ENCODE measurements around the gene CCDC85C. TPM values are rescaled to one million over a fixed set of nuclear protein-coding genes. Genes with fewer than 3 reads are reported as not detected.

Gene CCDC85C
- total RNA-seq, 2 donors from 2014 or later, result 35.1 to 47.2 TPM

GRCh38 chr14:99531251-99532096, 72.5 kb downstream of the CCDC85C start:
- Histone ChIP-seq H3K9me3 (no peaks in the 10 kb centered on the region), H3K27ac (no peak overlapping the region), H3K27me3 (replicated peaks; ENCODE audit: insufficient read depth) (no peaks in the 10 kb centered on the region), H3K36me3 (no peaks in the 10 kb centered on the region), H3K4me1 (replicated peaks) (no peaks in the 10 kb centered on the region), H3K4me3 (no peak overlapping the region)
- intact Hi-C loops (cut with DNase I), result no loop called here
- no peak for DNase-seq (ENCODE audit: low spot score)
- TF ChIP-seq, protein P1, sequence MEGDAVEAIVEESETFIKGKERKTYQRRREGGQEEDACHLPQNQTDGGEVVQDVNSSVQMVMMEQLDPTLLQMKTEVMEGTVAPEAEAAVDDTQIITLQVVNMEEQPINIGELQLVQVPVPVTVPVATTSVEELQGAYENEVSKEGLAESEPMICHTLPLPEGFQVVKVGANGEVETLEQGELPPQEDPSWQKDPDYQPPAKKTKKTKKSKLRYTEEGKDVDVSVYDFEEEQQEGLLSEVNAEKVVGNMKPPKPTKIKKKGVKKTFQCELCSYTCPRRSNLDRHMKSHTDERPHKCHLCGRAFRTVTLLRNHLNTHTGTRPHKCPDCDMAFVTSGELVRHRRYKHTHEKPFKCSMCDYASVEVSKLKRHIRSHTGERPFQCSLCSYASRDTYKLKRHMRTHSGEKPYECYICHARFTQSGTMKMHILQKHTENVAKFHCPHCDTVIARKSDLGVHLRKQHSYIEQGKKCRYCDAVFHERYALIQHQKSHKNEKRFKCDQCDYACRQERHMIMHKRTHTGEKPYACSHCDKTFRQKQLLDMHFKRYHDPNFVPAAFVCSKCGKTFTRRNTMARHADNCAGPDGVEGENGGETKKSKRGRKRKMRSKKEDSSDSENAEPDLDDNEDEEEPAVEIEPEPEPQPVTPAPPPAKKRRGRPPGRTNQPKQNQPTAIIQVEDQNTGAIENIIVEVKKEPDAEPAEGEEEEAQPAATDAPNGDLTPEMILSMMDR (IDR thresholded peaks at IDR 0.05), result no peak
- TF ChIP-seq POLR2A (IDR thresholded peaks at IDR 0.05) (no peak), POLR2AphosphoS5 (IDR thresholded peaks at IDR 0.05) (no peak)
- WGBS, result 49% methylated on average over 14 of the region's 14 CpGs

DNA sequence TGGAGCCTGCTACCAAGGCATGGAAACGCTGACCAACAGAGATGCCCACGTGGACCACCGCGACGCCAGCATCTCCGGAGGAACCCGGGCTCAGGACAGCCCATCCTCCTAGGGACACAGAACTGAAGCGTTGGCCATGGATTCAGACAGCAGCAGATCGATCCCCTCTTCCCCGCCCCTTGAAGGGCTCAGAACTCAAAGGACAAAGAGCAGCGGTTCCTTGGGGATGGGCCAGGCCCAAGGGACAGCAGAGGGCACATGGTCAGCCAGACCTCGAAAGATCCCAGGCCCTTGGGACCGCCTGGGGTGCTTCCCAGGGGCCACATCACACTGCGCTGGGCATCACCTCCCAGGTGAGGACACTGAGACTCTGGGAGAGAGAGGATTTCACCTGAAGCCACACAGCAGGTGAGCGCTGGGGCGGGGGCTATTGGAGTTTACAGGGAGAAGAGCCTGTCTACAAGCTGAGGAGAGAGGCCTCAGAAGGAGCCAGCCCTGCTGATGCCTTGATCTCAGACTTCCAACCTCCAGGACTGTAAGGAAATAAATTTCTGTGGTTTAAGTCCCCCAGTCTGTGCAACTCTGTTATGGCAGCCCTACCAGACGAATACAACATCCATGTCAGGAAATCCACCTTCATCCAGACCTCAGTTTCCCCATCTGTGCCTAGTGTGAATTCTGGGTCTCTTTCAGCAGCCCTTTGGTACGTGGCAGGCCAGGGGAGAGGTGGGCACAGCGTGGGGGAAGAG, 73.4 kb downstream of the CCDC85C start:
- Histone ChIP-seq H3K36me3 (no peaks in the 10 kb centered on the region), H3K4me3 (no peak overlapping the region), H3K27ac (no peak overlapping the region), H3K9me3 (no peaks in the 10 kb centered on the region), H3K4me1 (replicated peaks) (no peaks in the 10 kb centered on the region), H3K27me3 (replicated peaks; ENCODE audit: insufficient read depth) (no peaks in the 10 kb centered on the region)
- TF ChIP-seq POLR2AphosphoS5 (IDR thresholded peaks at IDR 0.05), result no peak
- TF ChIP-seq, protein P1 (IDR thresholded peaks at IDR 0.05), result no peak
- TF ChIP-seq POLR2A (IDR thresholded peaks at IDR 0.05), result no peak
- DNase-seq (ENCODE audit: low spot score), result no peak
- intact Hi-C loops (cut with DNase I), result no loop called here
- 89% methylated on average over 19 of the region's 19 CpGs for WGBS

DNA sequence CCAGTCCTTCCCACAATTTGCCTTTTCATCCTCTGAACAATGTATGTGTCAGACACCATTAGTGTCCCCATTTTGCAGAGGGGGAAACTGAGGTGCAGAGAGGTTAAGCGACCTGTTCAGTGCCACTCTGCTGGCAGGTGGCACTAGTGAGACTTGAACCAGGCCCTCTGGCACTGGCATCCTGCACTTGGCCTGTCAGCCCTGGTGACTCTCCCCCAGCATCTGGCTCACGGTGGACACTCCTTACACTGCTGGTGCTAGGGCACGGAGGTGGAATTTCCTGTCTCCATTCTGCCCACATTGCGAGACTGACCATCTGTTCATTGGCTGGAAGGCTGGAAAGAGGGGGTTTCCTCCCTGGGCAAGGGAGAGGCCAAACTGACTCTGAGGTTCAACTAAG, 74.1 kb downstream of the CCDC85C start:
- Histone ChIP-seq H3K27ac (no peak overlapping the region), H3K27me3 (replicated peaks; ENCODE audit: insufficient read depth) (no peaks in the 10 kb centered on the region), H3K4me3 (no peak overlapping the region), H3K4me1 (replicated peaks) (peaks cover 4% of the 10 kb centered on the region), H3K36me3 (no peaks in the 10 kb centered on the region), H3K9me3 (no peaks in the 10 kb centered on the region)
- intact Hi-C loops (cut with DNase I), result no loop called here
- TF ChIP-seq POLR2A (IDR thresholded peaks at IDR 0.05) (no peak), POLR2AphosphoS5 (IDR thresholded peaks at IDR 0.05) (no peak)
- TF ChIP-seq, protein P1 (IDR thresholded peaks at IDR 0.05), result no peak
- WGBS, result 86% methylated on average over 4 of the region's 4 CpGs
- no peak for DNase-seq (ENCODE audit: low spot score)

DNA sequence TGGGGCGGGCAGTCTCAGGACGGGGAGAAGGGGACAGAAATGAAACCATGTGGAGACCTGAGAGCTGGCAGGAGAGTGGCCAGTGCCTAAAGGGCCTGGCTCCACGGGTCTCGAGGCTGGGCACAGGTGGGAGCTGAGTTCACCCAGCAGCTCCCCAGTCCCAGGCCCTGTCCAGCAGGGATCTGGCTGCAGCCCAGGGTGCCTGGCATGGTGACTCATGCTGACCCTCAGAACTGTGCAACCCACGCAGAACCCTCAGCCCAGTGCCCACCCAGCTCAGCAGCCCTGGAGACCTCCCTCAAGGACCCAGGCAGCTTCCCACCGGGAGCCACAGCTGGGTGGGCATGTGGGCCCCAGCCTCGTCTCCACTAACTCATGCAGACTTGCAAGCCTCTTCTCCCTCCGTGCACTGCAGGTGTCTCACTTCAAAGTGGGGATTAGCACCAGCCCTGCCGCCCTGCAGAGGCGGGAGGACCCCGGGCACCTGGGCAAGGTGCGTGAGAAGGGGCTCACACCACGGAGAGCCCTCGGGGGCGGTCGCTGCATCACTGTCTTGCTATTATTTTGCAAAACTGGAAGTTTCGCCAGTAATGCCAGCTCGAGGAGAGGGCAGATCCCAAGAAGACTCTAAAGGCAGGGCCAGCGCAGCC, 76.5 kb downstream of the CCDC85C start:
- no peaks in the 10 kb centered on the region for H3K27me3 ChIP-seq (replicated peaks; ENCODE audit: insufficient read depth)
- no peak for TF ChIP-seq POLR2AphosphoS5 (IDR thresholded peaks at IDR 0.05)
- TF ChIP-seq POLR2A (IDR thresholded peaks at IDR 0.05), result no peak
- TF ChIP-seq, protein P1 (IDR thresholded peaks at IDR 0.05), result no peak
- H3K4me1 ChIP-seq (replicated peaks), result peaks cover 20% of the 10 kb centered on the region
- no peak overlapping the region for H3K4me3 ChIP-seq
- H3K27ac ChIP-seq, result no peak overlapping the region
- H3K9me3 ChIP-seq, result no peaks in the 10 kb centered on the region
- no peak for DNase-seq (ENCODE audit: low spot score)
- 83% methylated on average over 18 of the region's 19 CpGs for whole genome bisulfite sequencing
- H3K36me3 ChIP-seq, result no peaks in the 10 kb centered on the region
- intact Hi-C loops (cut with DNase I), result no loop called here

All from prostate gland (tissue), 2 donors.